Natural killer cell (primary cell): Measurements from ENCODE around the gene RXRA. TPM values are rescaled to one million over a fixed set of nuclear protein-coding genes. Genes with fewer than 3 reads are reported as not detected.

Experiments
- ATAC-seq, 3 donors: fragments of 150-1000 bp in 2 of 3; fragments of 200-7000 bp in 1 of 3; cut with Tn5 transposase; 1 replicate in 1 of 3; 2 replicates in 2 of 3; pipeline ENCODE4 v1.10.0; 2021; ENCODE audit warnings: mild to moderate bottlenecking in 2 of 3, moderate library complexity in 2 of 3
- DNase-seq, 2 donors: peaks; one replicate each; pipeline versions ENCODE4 v3.0.0 to v3.0.0-alpha.2; 2013 to 2021; ENCODE audit warnings: mixed read lengths in 1 of 2
- H3K27ac ChIP-seq: one replicate; pipeline ENCODE4 v1.5.1; 2013; ENCODE audit warnings: mild to moderate bottlenecking, low read length
- H3K27me3 ChIP-seq: one replicate; pipeline ENCODE4 v1.6.1; 2013; ENCODE audit warnings: low read length; ENCODE audit not compliant: control insufficient read depth, insufficient read depth
- H3K36me3 ChIP-seq: one replicate; pipeline ENCODE4 v1.6.1; 2013; ENCODE audit warnings: low read length; ENCODE audit not compliant: control insufficient read depth, insufficient read depth
- H3K4me1 ChIP-seq: one replicate; pipeline ENCODE4 v1.6.1; 2013; ENCODE audit warnings: low read length; ENCODE audit not compliant: control insufficient read depth, insufficient read depth
- H3K4me3 ChIP-seq: one replicate; pipeline ENCODE4 v1.5.1; 2013; ENCODE audit warnings: low read length
- H3K9me3 ChIP-seq: one replicate; pipeline ENCODE4 v1.6.1; 2013; ENCODE audit warnings: low read length; ENCODE audit not compliant: control insufficient read depth, insufficient read depth
- H3K27ac Mint-ChIP-seq, 2 donors: one replicate each; pipeline ENCODE4 v1.8.0; 2022; ENCODE audit warnings: mild to moderate bottlenecking in 2 of 2, mixed read lengths in 2 of 2, moderate library complexity in 1 of 2
- H3K27me3 Mint-ChIP-seq, 2 donors: one replicate each; pipeline ENCODE4 v1.8.0; 2022; ENCODE audit warnings: low read depth in 2 of 2, mixed read lengths in 2 of 2
- H3K36me3 Mint-ChIP-seq: one replicate; pipeline ENCODE4 v1.8.0; 2022; ENCODE audit warnings: mixed read lengths
- H3K4me1 Mint-ChIP-seq, 2 donors: one replicate each; pipeline ENCODE4 v1.8.0; 2022; ENCODE audit warnings: mixed read lengths in 2 of 2
- H3K4me3 Mint-ChIP-seq: one replicate; pipeline ENCODE4 v1.8.0; 2022; ENCODE audit warnings: mild to moderate bottlenecking, moderate library complexity, mixed read lengths
- H3K9me3 Mint-ChIP-seq, 2 donors: one replicate each; pipeline ENCODE4 v1.8.0; 2022; ENCODE audit warnings: mixed read lengths in 2 of 2
- WGBS: methylation state at CpG from one replicate; pipeline ENCODE4 v1.1.7; 2013; ENCODE audit warnings: missing lambda C conversion rate; ENCODE audit not compliant: insufficient coverage; 5-methylcytosine and 5-hydroxymethylcytosine counted together
- intact Hi-C: fragments of 100-400 bp; cut with micrococcal nuclease; formaldehyde crosslinking; loops from one replicate; pipeline ENCODE4 v1.14.2; 2022
- total RNA-seq, 4 donors: library from RNA; stranded (reverse); fragments of 120-200 nt in 1 of 4; gene quantifications; one replicate each; pipeline versions ENCODE4 v1.2.3 to v1.2.4, GENCODE V29; 2013 to 2022
- TF ChIP-seq, protein P1 (sequence below): fragments of 200-600 bp; IDR thresholded peaks from one replicate; pipeline ENCODE4 v1.8.0; 2022; ENCODE audit warnings: antibody characterized with exemption

The RXRA gene
- total RNA-seq, 3 donors from 2014 or later (not counting 1 experiment from before 2014, with no cell fraction given) = 30.9 to 64.1 (median 42.2) TPM

DNA sequence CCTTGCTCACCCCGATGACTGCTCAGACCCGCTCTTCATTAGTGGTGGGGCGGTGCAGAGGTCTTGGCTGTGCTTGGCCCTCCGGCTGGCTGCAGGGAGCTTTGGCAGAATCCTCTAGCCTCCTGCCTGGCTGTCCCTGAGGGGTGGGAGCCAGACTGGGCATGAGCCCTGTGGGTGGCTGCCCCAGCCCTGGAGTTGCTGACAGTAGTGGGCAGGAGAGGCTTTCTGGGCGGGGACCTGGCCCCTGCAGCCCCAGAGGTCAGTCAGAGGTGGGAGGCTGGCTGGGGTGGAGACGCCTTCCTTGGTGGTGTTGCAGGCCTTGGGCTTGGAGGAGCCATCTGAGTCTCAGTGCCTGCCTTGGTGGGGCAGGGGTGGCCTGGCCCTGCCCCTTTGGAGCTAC is 146.0 kb downstream of the RXRA start:
- DNase-seq (no peak), ATAC-seq (no peak)
- Histone ChIP-seq H3K27me3 (no peaks in the 10 kb centered on the region), H3K4me3 (no peak overlapping the region), H3K36me3 (no peaks in the 10 kb centered on the region), H3K9me3 (peaks cover 10% of the 10 kb centered on the region), H3K27ac (no peak overlapping the region), H3K4me1 (peaks cover 12% of the 10 kb centered on the region)
- Mint-ChIP-seq H3K27ac (no peak overlapping the region), H3K36me3 (no peaks in the 10 kb centered on the region), H3K27me3 (no peaks in the 10 kb centered on the region), H3K4me1 (no peaks in the 10 kb centered on the region), H3K4me3 (no peak overlapping the region), H3K9me3 (no peaks in the 10 kb centered on the region)
- 95% methylated on average over 6 of the region's 6 CpGs for WGBS
- intact Hi-C loops = no loop called here
- TF ChIP-seq, protein P1, sequence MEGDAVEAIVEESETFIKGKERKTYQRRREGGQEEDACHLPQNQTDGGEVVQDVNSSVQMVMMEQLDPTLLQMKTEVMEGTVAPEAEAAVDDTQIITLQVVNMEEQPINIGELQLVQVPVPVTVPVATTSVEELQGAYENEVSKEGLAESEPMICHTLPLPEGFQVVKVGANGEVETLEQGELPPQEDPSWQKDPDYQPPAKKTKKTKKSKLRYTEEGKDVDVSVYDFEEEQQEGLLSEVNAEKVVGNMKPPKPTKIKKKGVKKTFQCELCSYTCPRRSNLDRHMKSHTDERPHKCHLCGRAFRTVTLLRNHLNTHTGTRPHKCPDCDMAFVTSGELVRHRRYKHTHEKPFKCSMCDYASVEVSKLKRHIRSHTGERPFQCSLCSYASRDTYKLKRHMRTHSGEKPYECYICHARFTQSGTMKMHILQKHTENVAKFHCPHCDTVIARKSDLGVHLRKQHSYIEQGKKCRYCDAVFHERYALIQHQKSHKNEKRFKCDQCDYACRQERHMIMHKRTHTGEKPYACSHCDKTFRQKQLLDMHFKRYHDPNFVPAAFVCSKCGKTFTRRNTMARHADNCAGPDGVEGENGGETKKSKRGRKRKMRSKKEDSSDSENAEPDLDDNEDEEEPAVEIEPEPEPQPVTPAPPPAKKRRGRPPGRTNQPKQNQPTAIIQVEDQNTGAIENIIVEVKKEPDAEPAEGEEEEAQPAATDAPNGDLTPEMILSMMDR = no peak

DNA sequence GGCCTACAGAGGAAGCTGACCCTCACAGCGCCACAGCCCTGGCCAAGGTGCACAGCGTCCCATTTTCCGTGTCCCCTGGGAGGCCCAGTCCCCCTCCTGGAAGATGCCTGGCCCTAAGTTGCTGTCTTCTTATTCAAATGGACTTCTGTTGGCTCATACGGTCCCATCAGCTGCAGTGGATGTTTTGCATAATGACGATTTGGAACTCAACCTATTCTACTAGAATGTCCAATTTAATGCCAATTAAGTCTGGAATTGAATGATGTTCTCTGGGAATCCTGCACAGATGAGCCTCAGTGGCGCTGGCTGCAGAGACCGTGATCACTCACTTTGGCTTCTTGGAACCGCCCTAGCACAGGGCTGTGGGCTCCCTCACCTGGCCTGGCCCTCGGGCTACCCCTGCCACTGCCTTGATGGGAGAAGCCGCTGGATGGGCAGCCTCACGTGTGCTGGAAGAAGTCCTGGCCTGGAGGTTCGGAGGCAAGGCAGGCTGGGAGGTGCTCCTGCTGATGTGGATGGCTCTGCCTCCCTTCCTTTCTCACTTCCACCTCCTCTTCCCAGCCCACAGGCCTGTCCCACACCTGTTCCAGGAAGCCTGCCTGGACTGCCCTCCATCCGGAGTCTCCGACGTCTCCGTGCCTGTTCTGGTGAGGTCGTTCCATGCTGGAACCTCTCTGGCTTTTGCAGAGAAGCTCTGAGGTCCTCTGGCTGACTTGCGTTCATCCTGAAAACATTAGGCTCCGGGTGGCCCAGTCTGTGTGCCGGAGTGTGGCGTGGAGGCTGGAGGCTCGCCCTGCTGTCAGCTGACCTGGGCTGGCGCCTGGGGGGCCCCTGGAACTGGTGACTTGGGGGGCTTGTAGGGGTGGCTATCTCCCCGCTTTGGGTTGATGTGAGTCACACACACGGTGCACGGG is 147.1 kb downstream of the RXRA start:
- H3K4me1 ChIP-seq = peaks cover 12% of the 10 kb centered on the region
- no peaks in the 10 kb centered on the region for H3K27me3 ChIP-seq
- Mint-ChIP-seq H3K27ac (no peak overlapping the region), H3K27me3 (no peaks in the 10 kb centered on the region), H3K36me3 (no peaks in the 10 kb centered on the region), H3K4me1 (no peaks in the 10 kb centered on the region), H3K9me3 (no peaks in the 10 kb centered on the region), H3K4me3 (no peak overlapping the region)
- no peak for DNase-seq
- TF ChIP-seq, protein P1 = no peak
- no peaks in the 10 kb centered on the region for H3K36me3 ChIP-seq
- H3K4me3 ChIP-seq = no peak overlapping the region
- H3K27ac ChIP-seq = no peak overlapping the region
- intact Hi-C loops = no loop called here
- WGBS = 90% methylated on average over 26 of the region's 26 CpGs
- no peak for ATAC-seq
- H3K9me3 ChIP-seq = peaks cover 10% of the 10 kb centered on the region

DNA sequence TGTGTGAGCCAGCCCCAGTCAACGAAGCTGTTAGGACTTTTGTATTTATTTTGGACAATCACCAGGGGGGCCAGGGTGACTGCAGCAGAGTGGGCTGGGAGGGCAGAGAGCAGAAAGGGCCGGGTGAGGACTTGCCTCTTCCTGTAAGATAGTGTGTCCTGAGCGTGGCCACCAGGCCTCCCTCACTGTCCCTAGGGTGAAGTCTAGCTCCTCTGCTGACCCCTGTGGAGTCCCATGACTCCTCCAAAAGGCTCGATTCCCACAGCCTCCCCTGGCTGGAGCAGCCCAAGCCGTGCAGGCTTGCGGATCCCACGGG is 147.8 kb downstream of the RXRA start:
- Histone ChIP-seq H3K4me3 (no peak overlapping the region), H3K4me1 (peaks cover 12% of the 10 kb centered on the region), H3K27ac (no peak overlapping the region), H3K36me3 (no peaks in the 10 kb centered on the region), H3K27me3 (no peaks in the 10 kb centered on the region), H3K9me3 (peaks cover 10% of the 10 kb centered on the region)
- TF ChIP-seq, protein P1 = no peak
- Mint-ChIP-seq H3K36me3 (no peaks in the 10 kb centered on the region), H3K4me1 (no peaks in the 10 kb centered on the region), H3K9me3 (no peaks in the 10 kb centered on the region), H3K27ac (no peak overlapping the region), H3K4me3 (no peak overlapping the region), H3K27me3 (no peaks in the 10 kb centered on the region)
- 83% methylated on average over 7 of the region's 7 CpGs for WGBS
- ATAC-seq (no peak), DNase-seq (no peak)
- intact Hi-C loops = no loop called here
